Activated T-cell treated with anti-CD3 and anti-CD28 coated beads, Interleukin-2, amount 50 U/mL, for 1 hour (primary cell): ENCODE results near the gene RFWD3.

Experiments used
- DNase-seq: peaks from one replicate; pipeline ENCODE4 v3.0.0-alpha.2; 2020

Gene RFWD3

GRCh38 chr16:74611721-74612120 is 55.0 kb downstream of the RFWD3 start:
- no peak for DNase-seq

GRCh38 chr16:74608944-74609343 is 57.7 kb downstream of the RFWD3 start:
- DNase-seq, result peak; percentile 53

DNA sequence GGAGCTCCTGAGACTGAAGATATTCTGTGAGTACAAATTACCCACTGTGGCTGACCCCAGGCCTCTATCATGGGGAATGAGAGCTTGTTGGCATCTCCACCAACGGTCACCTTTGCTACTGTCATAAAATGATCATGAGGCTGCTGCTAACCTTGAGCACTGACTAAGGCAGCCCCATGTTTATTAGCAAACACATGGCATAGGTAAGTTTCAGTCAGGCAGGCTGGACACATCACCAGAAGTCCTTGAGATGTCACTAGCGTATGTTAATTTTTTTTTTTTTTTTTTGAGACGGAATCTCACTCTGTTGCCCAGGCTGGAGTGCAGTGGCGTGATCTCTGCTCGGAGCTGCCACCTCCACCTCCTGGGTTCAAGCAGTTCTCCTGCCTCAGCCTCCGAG is 58.3 kb downstream of the RFWD3 start:
- no peak for DNase-seq

- no peak for DNase-seq
Measured at GRCh38 chr16:74607962-74608356, 58.7 kb downstream of the RFWD3 start.

DNA sequence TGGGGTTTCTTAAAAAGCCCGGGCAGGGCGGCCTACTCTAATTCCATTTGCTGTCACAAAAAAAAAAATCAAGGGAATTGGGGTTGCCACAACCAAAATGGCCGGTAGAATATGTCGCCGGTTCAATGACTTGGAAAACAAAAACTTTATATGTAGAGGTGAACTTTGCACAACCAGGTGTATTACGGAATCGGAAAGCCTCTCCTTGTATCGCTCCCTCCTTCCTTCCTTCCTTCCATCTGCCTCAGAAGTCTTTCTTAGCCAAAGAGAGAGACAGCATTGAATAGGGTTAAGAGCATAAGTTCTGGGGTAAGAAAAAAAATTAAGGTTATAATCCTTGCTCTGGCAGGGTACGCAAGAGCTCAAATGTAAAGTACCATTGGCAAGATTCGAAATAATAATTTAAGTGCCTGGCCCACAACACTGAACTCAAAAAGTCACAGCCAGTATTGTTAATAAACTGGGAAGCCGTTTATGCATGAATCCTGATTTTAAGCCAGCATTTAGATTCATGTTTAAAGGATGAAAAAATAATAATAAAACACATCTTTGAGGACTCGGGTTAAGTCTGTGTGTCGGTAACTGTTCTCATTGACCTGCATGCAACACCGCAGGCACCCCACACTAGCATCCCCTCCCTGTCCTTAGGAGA is 59.2 kb downstream of the RFWD3 start:
- no peak for DNase-seq

DNA sequence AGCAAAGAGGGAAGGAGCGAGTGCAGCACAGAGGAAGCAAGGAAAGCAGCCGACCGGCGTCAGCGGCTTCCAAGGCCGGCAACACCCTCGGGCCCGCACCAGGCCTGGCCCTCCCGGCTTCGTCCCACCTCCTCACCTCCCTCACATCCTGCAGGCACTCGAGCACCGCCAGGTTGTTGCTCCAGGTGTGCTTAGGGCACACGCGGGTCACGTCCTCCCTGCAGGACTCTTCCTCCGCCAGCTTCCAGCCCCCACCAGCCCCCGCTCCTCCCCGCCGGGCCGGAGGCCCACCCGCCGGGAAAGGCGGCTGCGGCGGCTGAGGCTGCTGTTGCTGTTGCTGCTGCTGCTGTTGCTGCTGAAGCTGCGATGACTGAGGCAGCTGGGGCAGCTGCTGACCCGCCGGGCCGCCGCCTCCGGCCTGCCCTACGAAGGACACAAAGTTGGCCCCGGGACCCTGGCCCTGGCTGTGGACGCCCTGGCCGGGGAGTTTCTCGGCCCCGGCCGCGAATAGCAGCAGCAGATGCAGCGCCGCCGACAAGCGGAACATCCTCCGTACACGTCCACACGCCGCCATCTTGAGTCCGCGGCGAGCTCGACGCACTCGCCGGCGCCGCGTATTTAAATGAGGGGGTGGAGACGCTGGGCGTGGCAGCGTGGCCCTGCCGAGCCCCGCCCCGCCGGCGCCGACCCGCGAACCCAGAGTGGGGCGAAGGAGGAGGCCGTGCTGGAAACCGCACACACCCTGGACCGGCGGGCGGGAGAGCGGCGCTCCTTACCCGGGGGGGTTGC is 60.0 kb downstream of the RFWD3 start, which contains the start of gene GLG1:
Gene GLG1 (minus strand): TSS at position 594 of the 789 bp plus-strand sequence. CDS start 20 bp downstream, at position 574.
- peak; percentile 92 for DNase-seq

GRCh38 chr16:74605746-74606520 is 60.7 kb downstream of the RFWD3 start:
- DNase-seq, result no peak

- no peak for DNase-seq
Measured at GRCh38 chr16:74605332-74605731, 61.3 kb downstream of the RFWD3 start.

DNA sequence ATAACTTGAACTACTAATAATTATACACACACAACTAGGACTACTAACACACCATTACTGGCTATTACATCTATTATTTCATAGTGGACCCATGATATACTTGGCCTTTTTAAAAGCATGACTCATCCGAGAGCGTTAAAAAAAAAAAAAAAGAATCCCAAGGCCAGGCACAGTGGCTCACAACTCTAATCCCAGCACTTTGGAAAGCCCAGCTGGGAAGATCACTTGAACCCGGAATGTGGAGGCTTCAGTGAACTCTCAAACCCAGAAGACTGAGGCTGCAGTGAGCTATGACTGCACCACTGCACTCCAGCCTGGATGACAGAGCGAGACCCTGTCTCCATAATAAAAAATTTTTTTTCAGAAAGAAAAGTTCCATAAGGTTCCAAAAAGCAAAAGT is 62.8 kb downstream of the RFWD3 start:
- DNase-seq, result no peak

DNA sequence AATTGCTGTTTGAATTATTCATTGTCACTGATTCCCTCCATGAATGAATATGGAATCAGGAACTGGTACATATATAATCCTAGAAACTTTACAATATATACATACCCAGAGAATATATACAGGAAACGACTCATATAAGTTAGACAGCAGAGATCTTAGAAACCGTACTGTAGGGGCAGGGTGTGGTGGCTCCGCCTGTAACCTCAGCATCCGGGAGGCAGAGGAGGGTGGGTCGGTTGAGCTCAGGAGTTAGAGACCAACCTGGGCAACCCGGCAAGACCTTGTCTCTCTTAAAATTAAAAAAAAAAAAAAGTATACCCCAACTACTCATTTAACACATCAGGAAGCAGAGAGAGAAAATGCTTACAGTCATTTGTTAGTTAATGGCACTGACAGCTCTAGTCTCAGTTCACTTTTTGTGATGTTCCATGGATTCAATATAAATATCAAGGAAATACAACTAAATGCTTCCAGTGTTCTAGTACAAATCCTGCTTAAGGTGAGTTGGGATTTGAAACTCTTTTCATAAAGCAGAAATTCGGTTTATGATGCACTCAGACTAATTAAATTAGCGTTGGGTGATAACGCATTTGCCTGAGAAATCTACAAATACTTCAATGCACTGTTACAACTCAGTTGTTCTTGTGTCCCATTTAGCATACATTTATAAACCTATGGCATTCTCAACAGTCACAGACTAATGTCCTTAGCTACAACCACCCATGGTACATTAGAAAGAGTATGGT is 65.4 kb downstream of the RFWD3 start:
- DNase-seq, result peak; percentile 69

DNA sequence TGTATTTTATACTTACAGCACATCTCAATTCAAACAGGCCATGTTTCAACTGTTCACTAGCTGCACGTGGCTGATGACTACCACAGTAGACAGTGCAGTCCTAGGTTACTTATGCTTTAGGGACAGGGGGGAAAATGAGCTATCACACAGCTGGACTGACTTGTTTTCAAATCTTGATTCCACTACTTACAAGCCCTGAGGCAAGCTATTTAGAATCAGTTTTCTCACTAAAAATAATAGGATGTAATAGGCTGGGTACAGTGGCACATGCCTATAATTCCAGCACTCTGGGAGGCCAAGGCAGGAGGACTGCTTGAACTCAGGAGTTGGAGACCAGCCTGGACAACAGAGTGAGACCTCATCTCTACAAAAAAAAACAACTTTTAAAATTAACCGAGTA is 70.1 kb downstream of the RFWD3 start:
- DNase-seq, result no peak

DNA sequence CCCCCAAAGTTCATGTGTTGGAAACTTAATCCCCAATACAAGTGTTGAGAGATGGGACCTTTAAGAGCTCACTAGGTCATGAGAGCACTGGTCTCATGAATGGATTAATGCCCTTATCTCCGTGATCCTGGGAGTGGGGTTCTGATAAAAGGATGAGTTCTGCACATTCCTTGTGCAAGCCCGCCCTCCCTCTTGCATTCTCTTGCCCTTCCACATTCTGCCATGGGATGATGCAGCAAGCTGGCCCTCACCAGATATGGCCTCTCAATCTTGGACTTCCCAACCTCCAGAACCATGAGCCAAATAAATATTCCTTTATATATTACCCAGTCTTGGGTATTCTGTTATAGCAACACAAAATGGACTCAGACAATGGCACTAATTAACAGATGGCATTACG is 73.8 kb downstream of the RFWD3 start:
- no peak for DNase-seq

DNA sequence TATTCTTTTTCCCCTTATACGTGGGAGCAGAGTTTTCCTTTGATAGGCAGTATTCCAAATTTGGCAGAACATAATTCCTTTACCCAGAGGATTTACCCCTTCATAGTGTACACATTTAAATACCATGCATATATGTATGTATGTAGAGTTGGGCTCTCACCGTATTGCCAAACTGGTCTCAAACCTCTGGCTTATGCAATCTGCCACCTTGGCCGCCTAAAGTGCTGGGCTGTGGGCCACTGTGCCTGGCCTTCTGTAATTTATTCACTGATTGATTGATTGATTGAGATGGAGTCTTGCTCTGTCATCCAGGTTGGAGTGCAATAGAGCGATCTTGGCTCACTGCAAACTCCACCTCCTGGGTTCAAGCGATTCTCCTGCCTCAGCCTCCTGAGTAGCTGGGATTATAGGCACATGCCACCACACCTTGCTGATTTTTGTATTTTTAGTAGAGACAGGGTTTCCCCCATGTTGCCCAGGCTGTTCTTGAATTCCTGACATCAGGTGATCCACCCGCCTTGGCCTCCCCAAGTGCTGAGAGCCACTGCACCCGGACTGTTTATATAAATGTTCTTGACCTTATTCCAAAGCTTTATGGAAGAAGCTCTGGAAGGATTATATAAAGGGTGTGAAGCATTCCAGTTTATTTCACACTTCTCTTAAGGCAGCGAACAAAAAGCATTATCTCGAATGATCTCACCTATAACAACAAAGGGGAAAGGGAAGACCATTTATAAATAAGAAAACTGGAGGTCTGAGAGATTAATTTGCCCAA is 74.6 kb downstream of the RFWD3 start:
- no peak for DNase-seq

DNA sequence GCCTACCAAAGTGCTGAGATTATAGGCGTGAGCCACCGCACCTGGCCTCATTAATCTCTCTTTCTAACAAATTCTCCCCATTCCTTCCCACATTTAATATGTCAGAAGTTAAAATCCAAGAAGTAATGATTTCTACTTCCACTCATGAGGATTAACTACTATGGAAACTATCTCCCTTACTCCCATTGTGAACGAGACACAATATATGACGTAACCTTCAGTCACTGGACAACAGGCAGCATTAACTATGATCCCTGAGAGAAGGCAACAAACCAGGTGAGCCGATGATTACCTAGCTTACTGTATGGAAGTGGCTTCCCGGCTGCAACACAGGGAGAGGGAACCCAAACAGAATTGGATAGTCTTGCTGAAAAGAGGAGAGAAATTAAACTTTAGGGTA is 79.7 kb downstream of the RFWD3 start:
- no peak for DNase-seq

DNA sequence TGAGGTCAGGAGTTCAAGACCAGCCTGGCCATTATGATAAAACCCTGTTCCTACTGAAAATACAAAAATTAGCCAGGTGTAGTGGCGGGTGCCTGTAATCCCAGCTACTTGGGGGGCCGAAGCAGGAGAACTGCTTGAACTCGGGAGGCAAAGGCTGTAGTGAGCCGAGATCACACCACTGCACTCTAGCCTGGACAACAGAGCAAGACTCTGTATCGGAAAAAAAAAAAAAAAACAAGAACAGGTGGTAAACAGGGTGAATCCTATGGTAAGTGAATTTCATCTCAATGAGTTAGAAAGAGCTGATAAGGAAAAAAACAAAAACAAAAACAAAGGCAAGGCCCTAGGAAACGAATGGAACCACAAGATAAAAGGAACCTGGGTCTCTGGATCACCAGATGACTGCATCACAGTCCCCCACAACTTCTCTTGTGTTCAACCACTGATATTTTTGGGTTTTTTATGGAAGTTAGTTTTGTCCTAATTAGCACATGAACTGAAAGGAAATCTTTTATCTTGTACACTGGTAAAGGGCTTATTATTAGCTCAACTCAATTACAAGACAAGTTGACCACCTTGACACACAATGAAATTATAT is 80.7 kb downstream of the RFWD3 start:
- DNase-seq, result no peak

DNA sequence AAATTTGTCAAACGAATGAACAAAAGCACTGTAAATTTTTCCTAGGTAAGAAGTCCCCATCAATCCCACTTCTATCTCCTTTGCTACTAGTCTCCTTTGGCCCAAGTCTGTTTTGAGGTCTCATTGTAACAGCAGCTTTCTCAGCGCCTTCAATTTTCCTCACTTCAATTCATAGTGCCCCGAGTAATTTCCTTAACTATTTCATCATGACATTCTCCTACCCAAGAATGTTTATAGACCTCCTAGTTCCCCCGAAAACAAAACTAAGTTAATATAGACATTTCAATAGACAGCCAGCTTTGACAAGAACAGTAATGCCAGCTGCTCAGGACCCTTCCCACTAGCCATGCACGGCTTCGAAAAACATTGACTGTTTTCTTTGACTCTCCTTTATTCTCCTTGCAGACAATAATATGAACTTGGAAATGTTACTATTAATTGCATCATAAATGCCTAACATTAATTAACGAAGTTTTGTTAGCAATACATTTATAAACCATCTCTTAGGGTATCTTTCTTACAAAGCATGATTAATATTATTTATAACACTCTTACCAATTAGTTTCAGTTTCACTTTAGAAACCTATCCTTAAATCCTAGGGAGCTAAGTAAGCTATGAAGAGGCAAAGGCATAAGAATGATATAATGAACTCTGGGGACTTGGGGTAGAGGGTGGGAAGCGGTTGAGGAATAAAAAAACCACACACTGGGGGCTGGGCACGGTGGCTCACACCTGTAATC is 82.6 kb downstream of the RFWD3 start:
- DNase-seq, result no peak

GRCh38 chr16:74582970-74583369 is 83.7 kb downstream of the RFWD3 start:
- DNase-seq, result no peak

DNA sequence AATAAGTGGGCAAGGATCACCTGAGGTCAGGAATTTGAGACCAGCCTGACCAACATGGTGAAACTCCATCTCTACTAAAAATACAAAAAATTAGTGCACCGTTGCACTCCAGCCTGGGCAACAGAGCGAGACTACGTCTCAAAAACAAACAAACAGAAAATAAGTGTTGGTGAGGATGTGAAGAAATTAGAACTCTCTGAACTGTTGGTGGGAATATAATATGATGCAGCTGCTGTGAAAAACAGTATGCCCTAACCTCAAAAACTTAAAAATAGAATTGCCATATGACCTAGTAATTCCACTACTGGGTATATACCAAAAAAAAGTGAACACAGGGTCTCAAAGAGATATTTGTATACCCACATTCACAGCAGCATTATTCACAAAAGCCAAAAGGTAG is 85.8 kb downstream of the RFWD3 start:
- DNase-seq, result no peak

GRCh38 chr16:74578838-74579237 is 87.8 kb downstream of the RFWD3 start:
- DNase-seq, result no peak

- no peak for DNase-seq
Measured at GRCh38 chr16:74578433-74578832, 88.2 kb downstream of the RFWD3 start.

- DNase-seq, result no peak
Measured at GRCh38 chr16:74577882-74578366, 88.8 kb downstream of the RFWD3 start.
